Gastrocnemius medialis (tissue), 4 donors: ENCODE measurements around the gene ARAF.
"Not testable (repeated sequence)": the region's sequence is repeated elsewhere in the genome, so short reads cannot be mapped to it uniquely, and the experiment has no call there.

Source experiments
- POLR2A ChIP-seq, 2 donors: fragments of 450-650 bp; IDR thresholded peaks; one replicate each; pipeline ENCODE4 v1.6.1; 2017; ENCODE audit warnings: antibody characterized with exemption in 2 of 2, mild to moderate bottlenecking in 2 of 2, moderate library complexity in 2 of 2
- TF ChIP-seq, protein P1 (sequence below), 5 experiments: fragments of 450-650 bp in 3 of 5; fragments of 200-600 bp in 2 of 5; sonication (generic) in 2 of 5; IDR thresholded peaks in 4 of 5; conservative IDR thresholded peaks in 1 of 5; 1 replicate in 4 of 5; 2 replicates in 1 of 5; pipeline ENCODE4 v1.5.1; 2016 to 2019; ENCODE audit warnings: antibody characterized with exemption in 5 of 5, mild to moderate bottlenecking in 3 of 5, moderate library complexity in 3 of 5

DNA sequence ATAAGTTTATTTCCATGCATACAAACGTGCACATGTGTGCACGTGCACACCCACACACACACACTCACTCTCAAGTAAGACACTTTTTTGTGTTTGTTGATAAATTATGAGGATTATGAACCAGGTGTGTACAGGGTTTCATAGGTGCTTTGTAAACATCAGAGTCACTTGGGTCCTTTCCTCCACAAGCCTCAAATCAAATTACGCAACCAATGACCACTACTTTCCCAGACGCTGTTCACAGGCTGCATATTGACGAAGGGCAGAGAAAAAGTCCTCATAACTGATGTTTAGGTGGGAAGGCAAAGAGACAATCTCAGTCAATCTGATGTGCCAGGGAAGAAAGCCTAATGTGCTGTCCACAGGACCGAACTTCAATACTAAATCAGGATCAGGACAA is 48.6 kb upstream of the ARAF start:
- TF ChIP-seq POLR2A (IDR thresholded peaks at IDR 0.05), result not testable (repeated sequence)
- TF ChIP-seq, protein P1, sequence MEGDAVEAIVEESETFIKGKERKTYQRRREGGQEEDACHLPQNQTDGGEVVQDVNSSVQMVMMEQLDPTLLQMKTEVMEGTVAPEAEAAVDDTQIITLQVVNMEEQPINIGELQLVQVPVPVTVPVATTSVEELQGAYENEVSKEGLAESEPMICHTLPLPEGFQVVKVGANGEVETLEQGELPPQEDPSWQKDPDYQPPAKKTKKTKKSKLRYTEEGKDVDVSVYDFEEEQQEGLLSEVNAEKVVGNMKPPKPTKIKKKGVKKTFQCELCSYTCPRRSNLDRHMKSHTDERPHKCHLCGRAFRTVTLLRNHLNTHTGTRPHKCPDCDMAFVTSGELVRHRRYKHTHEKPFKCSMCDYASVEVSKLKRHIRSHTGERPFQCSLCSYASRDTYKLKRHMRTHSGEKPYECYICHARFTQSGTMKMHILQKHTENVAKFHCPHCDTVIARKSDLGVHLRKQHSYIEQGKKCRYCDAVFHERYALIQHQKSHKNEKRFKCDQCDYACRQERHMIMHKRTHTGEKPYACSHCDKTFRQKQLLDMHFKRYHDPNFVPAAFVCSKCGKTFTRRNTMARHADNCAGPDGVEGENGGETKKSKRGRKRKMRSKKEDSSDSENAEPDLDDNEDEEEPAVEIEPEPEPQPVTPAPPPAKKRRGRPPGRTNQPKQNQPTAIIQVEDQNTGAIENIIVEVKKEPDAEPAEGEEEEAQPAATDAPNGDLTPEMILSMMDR (IDR thresholded peaks at IDR 0.05 in 4 of 5, conservative IDR thresholded peaks at IDR 0.05 in 1 of 5), result not testable (repeated sequence)
